ENCODE measurements around the gene TMC1. TPM values are rescaled to one million over a fixed set of nuclear protein-coding genes. Genes with fewer than 3 reads are reported as not detected.

TMC1 gene
- total RNA-seq, result 0.46 TPM

GRCh38 chr9:72521416-72521815 is at the start of gene TMC1:
Gene TMC1 (plus strand): TSS chr9:72521608. CDS start chr9:72648649, 127,041 bp downstream.

Other genes with a start within 250 kb of the TMC1 start
- gene ZFAND5, start 156.4 kb upstream of the TMC1 start, total RNA-seq, result 189 TPM